ENCODE measurements around the gene MYO3B.

Gene MYO3B

GRCh38 chr2:170161516-170162270 lies 16.3 kb upstream of the MYO3B start:
- no peak for DNase-seq (ENCODE audit: low read depth in 2 of 2)

GRCh38 chr2:170162271-170162632 lies 15.7 kb upstream of the MYO3B start:
- no peak for DNase-seq (ENCODE audit: low read depth in 2 of 2)

DNA sequence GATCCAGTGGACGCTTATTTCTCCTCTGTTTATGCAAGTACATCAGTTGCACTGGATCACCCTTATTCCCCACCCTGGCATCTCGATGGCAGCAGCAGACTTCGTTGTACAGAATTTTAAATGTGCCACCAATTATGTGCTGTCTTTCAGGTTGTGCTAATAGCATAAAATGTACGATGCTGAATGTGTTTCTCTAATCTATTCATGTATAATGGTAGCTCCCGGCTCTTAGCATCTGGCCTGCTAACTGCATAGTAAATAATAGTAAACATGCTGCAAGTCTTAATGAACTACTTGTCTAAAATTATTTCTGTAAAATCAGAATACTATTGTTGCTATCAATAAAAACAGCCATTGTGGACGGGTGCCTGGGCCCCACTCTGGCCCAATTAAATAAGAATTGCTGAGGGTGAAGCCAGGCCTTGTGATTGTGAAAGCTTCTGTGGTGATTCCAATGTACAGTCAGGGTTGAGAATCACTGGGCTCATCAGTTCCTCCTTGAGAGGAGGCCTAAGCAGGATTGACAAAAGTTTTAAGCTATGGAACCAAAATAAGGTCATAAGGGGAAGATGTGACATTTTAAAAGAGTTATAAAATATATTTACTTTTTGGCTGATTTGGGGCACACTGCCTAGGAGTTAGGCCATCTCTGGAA lies 14.4 kb upstream of the MYO3B start:
- DNase-seq (ENCODE audit: low read depth in 2 of 2): no peak

DNA sequence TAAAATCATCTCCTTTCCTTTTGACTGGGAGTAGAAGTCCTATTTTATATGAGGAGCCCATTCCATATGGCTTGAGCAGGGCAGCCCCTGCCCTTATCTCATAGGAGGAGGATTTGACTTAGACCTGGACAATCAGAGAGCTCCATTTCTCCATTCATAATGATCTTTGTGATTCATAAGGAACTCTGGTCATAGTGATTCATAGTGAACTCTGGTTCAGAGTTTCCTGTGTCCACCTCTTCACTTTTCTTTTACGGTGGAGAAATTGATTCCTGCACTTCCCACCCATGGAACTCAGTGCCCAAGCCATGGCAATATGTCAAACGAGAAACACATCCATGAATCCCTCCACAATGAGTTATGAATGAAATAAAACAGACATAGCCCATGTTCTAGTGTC lies 12.8 kb upstream of the MYO3B start:
- no peak for DNase-seq (ENCODE audit: low read depth in 2 of 2)

DNA sequence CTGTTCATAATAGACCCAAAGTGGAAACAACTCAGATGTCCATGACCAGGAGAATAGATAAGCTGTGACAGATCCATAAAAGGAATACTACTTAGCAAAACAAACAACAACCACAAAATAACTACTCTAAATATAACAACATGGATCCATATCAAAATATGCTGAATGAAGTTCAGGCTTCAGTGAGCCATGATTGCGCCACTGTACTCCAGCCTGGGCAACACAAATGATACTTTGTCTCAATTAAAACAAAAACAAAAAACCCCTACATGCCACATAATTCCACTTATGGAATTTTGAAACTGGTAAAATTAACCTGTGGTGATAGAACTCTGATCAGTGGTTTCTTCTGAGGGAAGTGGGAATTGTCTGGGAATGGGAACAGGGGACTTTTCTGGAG lies 11.2 kb upstream of the MYO3B start:
- DNase-seq (ENCODE audit: low read depth in 2 of 2): no peak

- no peak for DNase-seq (ENCODE audit: low read depth in 2 of 2)
Measured at GRCh38 chr2:170170281-170171040, 7.5 kb upstream of the MYO3B start.

DNA sequence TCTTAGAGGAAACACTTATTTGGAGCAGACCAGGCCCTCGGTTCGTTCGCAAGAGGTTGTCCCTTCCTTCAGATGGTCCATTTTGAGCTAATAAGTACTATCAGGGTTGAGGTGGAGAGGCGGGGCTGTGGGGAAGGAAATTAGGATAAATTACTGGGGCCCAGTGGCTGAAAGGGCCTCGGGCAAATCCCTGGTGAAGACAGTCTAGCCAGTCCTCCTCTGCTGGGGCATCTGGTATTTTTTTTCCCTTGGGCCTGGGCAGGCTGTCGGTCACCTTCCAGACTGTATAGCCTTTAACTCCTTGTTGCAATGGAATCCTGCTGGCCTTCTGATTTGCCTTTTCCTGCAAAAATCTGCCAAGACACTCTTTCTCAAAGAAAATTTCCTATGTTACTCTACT lies 1.7 kb upstream of the MYO3B start:
- no peak for DNase-seq (ENCODE audit: low read depth in 2 of 2)

GRCh38 chr2:170180031-170180566 lies 2.2 kb downstream of the MYO3B start:
- no peak for DNase-seq (ENCODE audit: low read depth in 2 of 2)

GRCh38 chr2:170181602-170182001 lies 3.7 kb downstream of the MYO3B start:
- DNase-seq (ENCODE audit: low read depth in 2 of 2): no peak

DNA sequence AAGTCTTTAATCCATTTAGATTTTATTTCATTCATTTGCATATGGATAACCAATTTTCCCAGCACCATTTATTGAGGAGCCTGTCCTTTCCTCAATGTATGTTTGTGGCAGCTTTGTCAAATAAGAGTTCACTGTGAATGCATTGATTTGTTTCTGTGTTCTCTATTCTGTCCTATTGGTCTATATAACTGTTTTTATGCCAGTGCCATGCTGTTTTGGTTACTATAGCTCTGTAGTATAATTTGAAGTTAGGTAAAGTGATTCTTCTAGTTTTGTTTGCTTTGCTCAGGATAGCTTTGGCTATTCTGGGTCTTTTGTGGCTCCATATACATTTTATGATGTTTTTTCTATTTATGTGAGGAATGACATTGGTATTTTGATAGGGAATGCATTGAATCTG lies 7.4 kb downstream of the MYO3B start:
- DNase-seq (ENCODE audit: low read depth in 2 of 2): no peak

DNA sequence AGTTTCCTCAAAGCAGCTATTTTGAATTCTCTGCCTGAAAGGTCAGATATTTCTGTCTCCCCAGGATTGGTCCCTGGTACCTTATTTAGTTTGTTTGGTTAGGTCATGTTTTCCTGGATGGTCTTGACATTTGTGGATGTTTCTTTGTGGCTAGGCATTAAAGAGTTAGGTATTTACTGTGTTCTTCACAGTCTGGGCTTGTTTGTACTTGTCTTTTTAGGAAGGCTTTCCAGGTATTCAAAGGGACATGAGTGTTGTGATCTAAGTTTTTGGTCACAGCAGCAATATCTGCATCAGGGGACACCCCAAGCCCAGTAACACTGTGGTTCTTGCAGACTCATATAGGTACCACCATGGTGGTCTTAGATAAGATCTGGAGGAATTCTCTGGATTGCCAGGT lies 11.8 kb downstream of the MYO3B start:
- DNase-seq (ENCODE audit: low read depth in 2 of 2): no peak

DNA sequence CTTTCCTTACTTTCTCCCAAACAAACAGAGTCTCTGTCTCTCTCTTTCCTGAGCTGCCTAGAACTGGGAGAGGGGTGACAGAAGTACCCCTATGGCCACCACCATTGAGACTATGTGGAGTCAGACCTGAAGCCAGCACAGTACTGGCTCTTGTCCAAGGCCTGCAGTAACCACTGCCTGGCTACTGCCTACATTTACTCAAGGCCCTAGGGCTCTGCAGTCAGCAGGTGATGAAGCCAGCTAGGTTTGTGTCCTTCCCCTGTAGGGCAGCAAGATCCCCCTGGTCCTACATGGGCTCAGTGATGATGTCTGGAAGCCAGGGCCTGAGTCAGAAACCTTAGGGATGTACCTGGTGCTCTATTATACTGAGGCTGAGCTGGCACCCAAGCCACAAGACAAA lies 12.2 kb downstream of the MYO3B start:
- no peak for DNase-seq (ENCODE audit: low read depth in 2 of 2)

- DNase-seq (ENCODE audit: low read depth in 2 of 2): no peak
Measured at GRCh38 chr2:170191166-170191866, 13.4 kb downstream of the MYO3B start.

GRCh38 chr2:170196963-170197362 lies 19.0 kb downstream of the MYO3B start:
- no peak for DNase-seq (ENCODE audit: low read depth in 2 of 2)

DNA sequence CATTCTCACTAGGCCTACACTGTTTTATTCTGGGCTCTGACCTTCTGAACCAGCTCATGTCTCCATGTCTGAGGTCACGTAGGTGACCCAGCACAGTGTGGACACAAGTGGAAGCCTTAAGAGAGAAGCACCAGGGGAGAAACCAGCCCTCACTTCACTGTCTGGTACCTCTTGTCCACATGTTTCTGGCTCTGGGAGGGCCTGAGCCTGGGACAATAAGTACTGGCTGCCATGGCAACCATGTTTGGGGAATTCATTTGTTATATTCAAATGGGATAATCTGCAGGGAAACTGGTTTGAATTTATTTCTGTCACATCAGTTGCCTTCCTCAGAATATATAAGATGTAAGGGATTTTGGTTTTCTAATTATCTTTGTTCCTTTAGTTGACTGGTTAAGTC lies 23.3 kb downstream of the MYO3B start:
- DNase-seq (ENCODE audit: low read depth in 2 of 2): no peak

DNA sequence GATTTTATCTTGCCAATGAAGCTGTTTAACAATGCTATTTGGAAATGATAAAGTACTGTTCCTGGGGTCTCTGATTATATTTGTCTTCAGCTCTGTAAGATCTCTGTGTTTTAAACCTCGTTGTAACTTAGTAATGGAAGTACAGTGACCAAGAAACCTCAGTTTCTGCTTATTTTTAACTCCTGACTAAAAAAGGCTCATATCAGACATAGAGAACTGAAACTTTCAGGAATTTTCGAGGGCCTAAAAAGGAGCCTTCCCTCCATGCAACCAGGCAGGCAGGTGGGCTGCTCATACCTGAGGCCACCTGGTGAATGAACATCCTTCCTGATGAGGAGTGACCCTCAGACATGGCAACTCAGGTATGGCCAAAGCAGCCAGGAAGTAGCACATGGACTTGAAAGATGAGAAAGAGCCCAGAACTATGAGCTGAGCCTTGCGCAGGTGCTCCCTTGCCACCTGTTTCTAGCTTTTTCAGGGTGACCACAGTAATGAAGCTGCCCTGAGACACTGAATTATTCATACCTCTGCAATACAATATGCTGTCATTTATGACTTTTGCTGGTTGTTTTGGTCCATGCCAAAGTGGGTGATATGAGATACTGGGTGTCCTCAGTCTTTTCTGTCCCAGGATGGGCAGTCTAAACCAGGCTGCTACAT lies 23.9 kb downstream of the MYO3B start:
- no peak for DNase-seq (ENCODE audit: low read depth in 2 of 2)

DNA sequence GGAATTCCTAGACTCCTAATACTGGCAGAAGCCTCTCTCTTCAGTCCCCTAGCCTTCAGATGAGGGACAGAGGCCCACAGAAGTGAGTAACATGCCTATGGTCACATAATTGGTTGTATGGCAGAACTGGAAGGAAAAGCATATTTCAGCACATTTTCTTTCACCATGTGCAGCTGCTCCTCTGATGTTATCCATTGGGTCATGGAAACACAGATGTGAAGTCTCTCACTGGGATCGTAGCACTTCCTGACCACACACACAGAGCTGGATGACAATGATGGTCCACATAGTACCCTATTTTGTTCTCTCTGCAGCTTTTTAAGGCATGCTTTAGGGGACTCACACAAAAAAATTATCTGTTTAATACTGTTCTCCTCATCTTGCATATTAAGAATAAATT lies 24.5 kb downstream of the MYO3B start:
- no peak for DNase-seq (ENCODE audit: low read depth in 2 of 2)

DNA sequence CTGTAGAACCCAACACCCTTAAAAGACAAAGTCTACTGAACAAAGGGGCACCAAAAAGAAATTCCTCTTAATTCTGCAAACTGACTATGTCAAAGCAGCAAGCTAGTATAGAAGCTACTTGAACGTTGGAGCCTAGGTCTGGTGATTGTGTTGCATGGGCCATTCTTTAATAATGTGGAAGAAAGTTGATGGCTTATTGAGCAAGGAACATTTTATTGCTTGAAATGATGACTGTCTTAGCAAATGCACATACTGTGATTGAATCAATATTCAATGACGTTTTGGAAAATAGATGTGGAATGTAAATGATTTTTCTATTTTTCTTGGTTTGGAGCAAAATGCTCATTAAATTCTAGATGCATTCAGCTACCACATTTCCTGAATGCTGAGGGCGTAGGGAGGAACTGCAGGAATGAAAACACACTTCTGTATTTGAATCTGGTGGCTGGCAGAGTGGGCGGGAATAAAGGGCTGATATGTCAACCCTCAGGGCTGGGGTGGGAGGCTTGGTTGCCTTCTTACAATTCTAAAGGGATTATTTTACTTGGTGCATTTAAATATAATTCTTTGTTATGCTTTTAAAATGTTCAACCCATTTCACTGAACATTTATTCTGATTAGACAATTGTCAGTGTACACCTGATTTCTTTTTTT lies 26.5 kb downstream of the MYO3B start:
- DNase-seq (ENCODE audit: low read depth in 2 of 2): no peak

DNA sequence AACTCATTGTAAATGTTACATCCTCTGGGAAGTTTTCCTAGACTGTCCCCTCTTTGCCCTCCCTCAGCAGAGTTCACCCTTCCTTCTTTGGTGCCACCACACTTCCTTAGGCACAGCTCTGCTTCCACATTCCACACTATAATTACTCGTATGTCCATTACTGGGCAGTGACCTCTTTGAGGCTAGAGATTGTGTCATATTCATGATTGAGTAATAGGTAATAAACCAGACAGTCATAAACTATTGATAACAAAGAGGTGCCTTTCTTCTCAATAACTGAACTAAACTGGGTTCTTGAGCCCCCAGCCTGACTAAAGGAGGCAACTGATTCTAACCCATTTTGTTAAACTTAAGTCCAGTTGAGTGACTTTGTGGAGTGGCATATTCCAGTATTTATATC lies 28.3 kb downstream of the MYO3B start:
- no peak for DNase-seq (ENCODE audit: low read depth in 2 of 2)

- DNase-seq (ENCODE audit: low read depth in 2 of 2): no peak
Measured at GRCh38 chr2:170206805-170207407, 29.0 kb downstream of the MYO3B start.

DNA sequence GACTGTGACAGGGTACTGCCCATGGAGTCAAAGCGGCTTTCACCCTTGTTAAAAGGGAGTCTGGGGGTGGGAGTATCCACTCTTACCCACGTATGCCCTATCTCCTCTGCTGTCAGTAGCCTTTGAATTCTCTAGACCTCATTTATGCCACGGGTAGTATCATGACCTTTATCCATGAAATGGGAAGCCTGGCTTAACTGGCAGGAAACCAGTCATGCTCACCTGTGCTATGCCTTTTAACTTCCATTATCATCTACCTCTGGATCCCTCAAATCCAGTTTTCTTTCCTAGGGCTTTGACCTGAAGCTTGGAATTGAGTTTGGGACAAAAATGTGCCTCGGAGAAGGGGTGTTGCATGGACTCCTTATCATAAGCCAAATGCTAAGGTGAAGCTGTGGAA lies 30.0 kb downstream of the MYO3B start:
- no peak for DNase-seq (ENCODE audit: low read depth in 2 of 2)
